HG03558 (cell line): ENCODE measurements around the gene DCBLD1.
A peak's percentile ranks its signal among the peaks of the same experiment; 100 is the strongest.

Source experiments
- ATAC-seq: cut with Tn5 transposase; IDR thresholded peaks from one replicate; pipeline ENCODE4 v1.9.1; 2021; ENCODE audit warnings: moderate number of reproducible peaks; ENCODE audit not compliant: unreplicated experiment; ENCODE audit errors: extremely low read depth

DCBLD1 gene

DNA sequence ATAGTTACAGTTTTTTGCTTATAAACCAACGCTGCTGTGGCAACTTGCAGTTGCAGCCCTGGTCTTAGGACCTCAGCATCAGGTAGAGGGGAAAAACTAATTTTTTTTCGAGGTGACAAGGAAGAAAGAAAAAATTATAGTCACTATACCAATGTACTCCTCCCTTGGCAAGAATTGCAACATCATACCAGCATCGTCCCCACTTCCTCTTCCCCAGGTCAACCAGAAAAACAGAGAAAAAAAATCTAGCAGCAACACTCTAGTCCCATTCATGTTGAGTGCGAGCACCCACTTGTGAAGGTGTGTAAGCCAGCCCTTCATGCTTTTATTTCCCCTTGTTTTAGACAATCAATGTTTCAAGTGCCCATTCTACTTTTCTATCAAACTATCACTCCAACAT is 13.1 kb upstream of the DCBLD1 start:
- ATAC-seq, result no peak

DNA sequence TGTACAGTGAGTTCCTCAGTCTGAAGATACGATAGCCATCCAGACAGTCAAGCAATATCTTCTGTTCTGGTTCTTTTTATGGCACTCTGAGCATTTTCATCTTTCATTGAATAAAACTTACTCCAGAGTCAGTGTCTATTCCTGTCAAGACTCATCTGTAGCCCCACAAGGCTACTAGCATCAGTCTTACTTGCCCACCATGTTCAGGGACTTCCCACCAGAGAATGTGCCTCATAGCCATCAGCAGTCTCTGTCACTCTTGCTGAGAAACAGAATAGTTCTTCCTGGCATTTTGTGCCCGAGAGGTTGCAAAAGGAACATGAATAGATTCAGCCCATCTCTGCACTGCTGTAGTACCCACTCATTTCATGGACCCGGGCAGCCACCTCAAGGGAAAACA is 12.7 kb upstream of the DCBLD1 start:
- no peak for ATAC-seq

DNA sequence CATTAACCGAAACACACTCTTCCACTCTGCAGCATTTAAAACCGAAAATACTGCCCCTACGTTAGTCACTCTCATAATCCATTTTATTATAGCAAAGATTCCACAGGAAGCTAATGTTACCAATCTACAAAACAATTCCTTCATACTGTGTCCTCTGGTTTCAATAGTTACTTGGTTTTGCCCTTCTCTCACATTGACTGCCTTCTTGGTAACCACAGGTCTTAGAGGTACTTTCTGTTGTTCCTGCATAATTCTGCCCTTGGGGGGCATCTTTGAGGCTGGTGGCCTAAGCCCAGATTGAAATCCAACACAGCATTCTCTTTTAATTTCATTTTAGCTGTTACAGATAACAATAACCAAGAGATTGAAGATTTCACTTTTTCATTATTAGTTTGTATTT is 9.8 kb upstream of the DCBLD1 start:
- ATAC-seq, result no peak

DNA sequence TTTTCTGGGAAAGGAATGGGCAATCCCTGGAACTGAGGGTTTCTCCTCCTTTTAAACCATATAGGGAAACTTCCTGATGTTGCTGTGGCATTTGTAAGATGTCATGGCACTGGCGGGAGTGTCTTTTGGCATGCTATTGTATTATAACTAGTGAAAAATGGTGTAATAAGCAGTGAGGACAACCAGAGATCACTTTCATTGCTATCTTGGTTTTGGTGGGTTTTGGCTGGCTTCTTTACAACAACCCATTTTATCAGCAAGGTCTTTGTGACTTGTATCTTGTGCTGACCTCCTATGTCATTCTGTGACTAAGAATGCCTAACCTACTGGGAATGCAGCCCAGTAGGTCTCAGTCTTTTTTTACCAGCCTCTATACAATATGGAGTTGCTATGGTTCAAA is 9.1 kb upstream of the DCBLD1 start:
- ATAC-seq, result no peak

DNA sequence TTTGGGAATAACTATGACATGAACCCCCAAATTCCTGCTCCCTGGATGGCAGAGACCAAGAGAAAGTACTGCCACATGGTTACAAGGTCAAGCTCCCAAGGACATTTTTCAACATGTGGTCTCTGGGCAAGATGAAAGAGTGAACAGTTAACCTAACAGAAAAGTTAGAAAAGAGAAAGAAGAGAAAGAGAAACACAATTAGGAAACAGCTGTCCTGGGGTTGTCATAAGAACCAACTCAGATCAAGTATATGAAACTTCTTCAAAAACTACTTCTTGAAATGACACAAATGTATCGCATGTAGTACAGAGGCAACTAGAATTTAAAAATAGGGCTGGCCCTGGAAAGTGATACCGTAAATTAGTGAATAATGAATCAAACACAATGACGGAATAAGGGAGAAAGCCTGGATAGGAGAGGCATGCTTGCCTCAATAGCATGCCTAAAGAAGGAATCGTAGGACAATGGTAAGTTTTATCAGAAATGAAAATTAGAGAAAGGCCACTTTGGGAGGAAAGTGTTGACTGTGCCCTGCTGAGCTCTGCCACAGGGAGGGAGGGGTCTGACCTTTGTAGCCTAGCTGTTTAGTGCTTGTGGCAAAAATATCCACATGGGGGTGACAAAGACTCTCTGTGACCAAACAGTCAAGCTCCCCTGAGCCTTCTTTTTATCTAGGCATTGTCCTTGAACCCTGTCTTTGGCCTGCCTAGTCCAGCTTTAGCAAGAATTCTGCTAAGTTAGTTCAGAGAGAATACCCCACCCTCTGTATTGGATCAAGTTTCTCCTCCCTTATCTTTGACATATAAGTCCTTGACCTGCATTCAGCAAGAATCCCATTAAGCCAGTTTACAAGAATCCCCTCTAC is 4.3 kb upstream of the DCBLD1 start:
- ATAC-seq, result peak; percentile 23

DNA sequence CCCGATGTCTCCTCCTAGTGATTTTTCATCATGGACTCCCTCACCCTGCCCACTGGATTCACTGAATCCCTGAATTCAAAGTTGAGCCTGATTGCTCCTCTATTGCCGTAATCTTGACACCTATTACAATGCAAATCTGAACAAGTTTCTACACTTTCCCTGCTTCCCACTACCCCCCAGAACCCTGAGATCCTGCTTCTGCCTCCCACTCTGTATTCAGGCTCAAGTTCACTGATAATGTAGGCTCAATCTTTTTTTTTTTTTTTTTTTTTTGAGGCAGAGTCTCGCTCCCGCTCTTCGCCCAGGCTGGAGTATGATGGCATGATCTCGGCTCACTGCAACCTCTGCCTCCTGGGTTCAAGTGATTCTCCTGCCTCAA is 3.6 kb upstream of the DCBLD1 start:
- no peak for ATAC-seq

DNA sequence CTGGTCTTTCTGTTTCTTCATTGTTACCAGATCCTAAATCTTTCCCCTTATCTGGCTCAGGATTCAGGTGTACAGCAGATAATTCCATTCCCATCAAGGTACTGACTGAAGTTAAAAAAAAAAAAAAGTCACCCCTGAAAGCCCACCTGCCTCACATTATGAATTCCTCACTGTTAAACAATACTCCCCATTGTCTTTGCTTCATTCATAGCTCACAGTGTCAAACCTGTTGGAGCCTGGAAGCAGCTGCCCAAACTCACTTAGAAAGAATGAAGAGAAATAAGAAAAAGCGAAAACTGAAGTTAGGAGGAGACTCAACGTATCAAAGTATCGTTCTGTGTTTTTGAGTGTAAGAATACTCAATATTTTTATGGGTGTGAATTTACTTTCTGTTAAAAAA is 1.8 kb upstream of the DCBLD1 start:
- ATAC-seq, result no peak

DNA sequence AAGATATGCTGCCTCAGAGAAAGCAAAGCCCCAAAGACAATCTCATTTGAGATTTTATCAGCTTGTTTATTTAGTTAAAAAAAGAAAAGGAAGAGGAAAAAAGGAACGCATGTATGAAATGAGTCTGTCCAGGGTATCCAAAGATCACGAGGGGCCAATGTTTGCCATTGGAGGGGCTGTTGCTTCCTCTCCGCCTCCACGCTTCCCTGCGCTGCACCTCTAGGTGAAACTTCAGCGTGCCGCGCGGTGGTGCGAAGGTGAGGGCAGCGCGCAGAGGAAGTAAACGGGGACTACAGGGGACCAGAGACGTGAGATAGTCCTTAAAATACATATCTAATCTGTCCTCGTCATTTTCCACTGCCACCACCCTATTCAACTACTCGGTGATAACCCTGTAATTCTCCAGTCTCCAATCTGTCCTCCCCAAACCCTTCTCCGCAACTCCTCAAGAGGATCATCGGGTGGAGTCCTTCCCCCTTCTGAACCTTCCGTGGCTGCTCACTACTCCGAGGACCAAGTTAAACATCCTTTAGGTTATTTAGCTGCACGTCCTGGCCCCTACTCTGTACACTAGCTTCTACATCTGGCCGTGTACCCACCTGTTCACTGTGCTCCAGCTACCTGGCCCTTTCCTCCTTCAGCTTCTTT is 1.1 kb upstream of the DCBLD1 start:
- ATAC-seq, result no peak

DNA sequence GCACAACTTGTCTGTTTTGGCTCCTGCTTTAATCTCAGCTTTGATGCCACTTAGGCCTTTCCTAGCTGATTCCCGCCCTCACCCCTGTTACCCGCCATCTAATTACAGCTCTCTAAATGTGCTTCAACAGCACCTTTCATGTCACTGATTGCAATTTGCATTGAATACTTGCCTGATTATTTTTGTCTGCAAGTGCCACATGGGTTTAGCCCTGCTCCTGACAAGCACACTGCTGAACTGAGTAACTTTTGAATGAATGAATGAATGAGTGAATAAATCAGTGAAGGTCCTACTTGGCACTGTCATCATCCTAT is 591 bp upstream of the DCBLD1 start:
- ATAC-seq, result no peak

DNA sequence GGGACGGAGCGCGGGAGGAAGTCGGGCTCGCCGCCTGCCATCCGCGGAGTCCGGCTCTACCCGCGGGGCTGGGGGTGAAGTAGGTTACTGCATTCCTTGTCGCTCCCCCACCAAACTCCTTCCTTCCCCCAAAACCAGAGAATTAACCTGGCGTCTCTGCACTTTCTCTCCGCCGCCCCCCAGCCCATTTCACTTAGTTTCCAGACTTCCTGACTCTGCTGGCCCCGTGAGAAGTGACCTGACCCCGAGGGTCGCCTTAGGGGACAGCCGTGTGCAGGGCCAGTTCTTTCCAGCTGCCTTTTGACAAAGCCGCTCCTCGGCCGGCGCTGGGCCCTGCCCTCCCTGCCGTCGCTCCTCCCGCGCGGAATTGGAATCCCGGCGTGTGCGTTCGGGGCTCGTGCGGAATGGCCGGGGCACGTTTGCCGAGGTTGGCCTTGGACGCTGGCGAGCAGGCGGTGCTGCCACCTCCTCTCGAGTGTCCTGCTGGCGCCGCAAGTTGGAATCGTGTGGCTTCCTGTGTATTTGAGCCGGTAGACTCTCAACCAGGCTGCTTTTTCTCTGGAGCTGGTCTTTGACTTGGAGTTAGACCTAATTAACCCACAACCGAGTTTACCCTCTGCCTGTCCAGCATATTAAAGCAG is 650 bp downstream of the DCBLD1 start:
- ATAC-seq, result no peak

DNA sequence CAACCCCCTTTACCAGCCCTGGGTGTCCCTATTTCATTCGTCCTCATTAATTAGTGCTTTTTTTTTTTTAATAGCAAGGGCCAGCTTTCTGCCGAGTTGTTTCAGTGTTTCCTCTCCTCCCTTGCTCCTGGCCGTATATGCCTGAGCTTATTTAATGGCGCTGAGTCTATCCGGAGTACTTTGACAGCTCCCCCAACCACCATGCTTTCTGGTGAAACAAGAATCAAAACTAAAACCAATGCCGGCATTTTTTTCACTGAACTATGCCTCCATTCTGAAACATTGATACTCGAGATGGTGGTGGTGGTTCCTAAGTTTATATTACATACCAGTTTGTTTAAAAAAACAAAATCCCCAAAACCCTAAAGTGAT is 1.2 kb downstream of the DCBLD1 start:
- no peak for ATAC-seq

DNA sequence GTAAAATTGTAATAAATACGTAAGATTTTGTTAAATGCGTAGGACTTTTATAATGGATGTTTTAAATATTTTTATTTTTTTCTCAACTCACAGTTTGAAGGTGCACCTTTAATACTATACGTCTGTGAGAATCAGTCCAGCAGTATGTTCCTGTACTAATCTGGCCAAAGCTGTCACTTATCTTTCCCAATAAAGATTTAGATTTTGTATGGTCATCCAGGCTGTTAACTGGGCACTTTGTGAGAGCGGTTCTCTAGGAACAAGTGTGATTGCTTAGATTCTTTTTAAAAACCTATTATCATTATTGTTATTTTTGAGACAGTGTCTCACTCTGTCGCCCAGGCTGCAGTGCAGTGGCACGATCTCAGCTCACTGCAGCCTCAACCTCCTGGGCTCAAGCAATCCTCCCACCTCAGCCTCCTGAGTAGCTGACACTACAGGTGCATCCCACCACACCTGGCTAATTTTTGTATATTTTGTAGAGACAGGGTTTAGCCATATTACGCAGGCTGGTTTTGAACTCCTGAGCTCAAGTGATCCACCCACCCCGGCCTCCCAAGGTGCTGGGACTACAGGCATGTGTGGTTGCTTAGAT is 1.7 kb downstream of the DCBLD1 start:
- ATAC-seq, result no peak

DNA sequence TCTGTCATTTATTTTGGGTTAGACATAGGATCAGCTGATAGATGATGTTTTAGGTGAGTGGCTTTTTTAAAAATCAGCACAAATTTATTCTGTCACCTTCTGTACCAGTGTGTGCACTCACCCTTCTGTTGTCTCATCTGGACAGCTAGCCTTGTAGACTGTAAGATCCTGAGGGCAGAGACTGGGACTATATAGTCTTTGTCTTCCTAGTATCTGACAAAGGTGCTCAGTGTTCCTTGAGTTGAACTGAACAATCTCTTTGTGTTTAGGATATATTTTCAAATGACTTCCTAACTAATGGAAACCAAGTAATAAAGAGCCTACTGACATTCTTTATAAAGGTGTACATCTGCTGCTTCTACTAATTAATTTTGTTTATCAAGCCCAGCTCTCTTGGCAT is 3.0 kb downstream of the DCBLD1 start:
- ATAC-seq, result no peak

DNA sequence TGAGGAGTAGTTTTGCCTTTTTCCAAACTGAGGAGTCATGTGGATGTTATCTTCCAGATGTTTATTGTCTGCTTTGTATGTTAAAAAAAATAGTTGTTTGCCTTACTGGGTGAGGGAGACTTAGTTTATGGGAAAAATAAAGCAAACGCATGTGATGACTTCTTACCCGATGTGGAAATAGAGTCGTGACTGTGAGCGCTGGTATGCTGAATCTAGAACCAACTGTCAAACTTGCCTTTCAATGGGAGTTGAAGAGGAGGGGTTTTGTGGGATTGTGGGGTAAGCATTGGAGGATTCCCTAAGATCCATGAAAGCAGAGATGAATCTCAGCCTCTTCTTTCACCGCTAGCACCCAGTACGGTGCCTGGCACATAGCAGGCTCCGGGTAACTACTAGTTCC is 5.3 kb downstream of the DCBLD1 start:
- no peak for ATAC-seq

DNA sequence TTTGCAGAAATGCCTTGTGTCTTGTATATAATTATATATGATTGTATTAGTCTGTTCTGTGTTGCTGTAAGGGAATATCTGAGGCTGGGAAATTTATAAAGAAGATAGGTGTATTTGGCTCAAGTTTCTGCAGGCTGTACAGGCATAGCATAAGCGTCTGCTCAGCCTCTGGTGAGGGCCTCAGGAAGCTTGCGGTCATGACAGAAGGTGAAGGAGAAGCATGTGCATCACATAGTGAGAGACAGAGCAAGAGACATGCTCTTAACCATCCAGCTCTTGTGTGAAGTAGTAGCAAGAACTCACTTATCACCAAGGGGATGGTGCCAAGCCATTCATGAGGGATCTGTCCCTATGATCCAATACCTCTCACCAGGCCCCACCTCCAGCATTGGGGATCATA is 6.5 kb downstream of the DCBLD1 start:
- ATAC-seq, result no peak

DNA sequence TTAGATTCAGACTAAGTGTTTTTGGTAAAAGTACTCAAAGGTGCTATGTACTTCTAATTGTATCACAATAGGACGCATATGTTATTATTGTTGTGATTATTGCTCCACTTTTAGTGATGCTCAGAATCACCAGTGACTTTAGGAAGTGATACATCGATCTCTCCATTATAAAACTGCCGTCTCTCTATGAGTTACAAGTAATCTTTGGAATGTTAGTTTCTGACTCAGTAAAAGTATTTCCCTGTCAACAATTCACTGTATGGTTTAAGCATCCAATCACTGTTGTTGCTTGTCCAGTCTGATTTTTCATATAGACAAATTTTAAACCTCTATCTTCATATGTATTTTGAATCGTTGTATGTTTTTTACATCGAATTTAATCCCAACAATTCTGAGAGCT is 9.4 kb downstream of the DCBLD1 start:
- ATAC-seq, result no peak

DNA sequence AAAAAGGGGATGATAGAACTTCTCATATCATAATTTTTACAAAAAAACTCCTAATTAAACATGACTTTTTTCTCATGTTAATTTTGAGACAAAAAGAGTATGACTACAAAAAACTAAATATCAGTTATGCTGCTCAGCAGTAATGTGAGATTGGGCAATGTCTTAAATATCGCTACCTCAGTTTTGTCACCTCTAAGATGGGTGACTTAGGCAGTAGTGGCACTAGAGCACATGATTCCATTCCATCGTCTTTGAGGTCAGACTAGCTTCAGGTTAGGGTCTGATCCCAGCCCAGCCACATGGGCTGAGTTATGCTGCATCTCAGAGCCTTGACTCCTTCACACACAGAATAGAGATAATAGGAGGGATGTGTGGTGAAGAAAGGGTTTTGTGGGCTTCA is 11.0 kb downstream of the DCBLD1 start:
- no peak for ATAC-seq

DNA sequence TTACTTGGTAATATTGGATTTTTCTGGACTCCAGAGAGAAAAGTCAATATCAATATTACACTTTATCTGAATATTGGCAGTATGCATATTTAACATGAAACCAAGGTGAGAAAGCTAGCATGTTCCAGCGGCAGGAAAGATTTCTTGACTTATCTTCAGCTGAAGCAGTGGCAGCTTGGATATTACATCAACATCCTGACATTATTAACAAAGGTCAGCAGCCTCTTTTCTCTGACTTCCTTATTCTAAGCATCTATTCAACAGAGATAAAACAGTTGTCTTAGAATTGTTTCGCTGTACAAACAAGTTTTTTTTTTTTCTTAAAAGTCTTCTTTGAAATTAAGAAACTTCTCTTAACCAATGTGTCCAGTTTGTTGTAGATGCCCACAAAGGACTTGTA is 11.8 kb downstream of the DCBLD1 start:
- ATAC-seq, result no peak

DNA sequence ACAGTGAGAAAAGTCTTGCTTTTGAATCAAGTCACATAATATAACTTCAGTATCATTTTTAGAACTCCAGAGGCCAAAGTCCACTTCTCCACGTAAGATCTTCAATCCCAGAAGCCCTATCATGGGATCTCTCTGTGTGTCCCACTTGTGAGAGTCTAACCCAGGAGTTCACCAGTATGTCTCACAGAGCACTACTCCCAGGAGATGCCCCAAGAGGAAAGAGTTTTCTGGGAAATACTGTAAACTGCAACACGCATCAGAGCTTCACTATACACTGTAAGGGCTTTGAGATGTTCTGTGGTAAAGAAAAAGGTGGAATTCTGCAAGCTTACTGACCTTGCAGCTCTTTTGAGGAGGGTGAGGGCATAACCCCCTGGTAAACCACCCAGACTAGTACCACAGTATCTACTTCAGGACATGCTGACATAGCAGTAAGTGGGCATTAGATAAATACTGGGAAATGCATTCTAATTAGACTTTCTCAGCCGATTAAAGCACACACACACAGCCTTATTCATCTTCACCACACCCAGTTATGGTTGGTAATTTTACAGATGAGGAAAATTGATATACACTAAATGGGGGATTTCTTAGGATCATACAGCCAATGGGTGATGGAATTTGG is 12.3 kb downstream of the DCBLD1 start:
- ATAC-seq, result no peak

DNA sequence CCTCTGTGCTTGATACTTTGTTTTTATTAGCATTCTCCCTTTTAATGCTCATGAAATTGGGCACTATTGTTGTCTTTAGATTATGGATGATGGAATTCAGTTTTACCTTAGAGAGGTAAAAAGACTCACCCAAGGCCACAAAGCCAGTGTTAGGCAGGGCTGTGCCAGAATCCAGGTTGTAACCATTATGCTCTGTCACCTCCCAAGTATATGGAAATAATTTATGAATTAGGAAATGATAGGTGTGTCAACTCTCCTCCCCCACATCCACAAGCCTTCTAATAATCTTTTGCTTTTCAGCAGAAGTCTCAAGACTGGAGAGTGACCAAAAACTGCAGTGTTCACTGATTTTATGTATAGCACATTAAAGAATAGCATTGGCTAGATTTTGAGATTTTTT is 13.0 kb downstream of the DCBLD1 start:
- no peak for ATAC-seq

DNA sequence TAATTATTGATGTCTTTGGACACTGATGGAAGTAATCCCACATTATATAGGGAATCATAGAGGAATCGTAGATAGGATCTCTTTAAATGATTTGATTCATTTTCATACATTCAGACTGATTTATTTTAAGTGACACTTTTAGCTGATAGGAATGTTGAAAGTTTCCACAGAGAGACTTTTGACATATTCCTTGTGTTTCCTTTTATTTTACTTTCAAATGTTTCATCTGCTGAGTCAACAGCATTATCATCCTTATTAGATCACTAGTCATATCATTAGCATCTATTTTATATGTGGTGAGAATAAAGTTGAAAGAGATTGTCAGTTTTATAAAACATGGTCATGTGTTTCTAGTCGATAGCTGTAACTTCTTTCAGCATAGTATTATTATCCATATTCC is 13.4 kb downstream of the DCBLD1 start:
- ATAC-seq, result no peak
